Measurements from ENCODE around the gene TGIF1.

The TGIF1 gene

GRCh38 chr18:3498698-3499471, 48.9 kb downstream of the TGIF1 start:
- Histone ChIP-seq H3K9me2 (ENCODE audit: low read depth, low read length) (no peaks in the 10 kb centered on the region), H3K27me3 (ENCODE audit: insufficient read depth, low read length) (no peaks in the 10 kb centered on the region), H3K27ac (ENCODE audit: low read depth, low read length, poor library complexity, severe bottlenecking) (no peak overlapping the region), H3F3A (ENCODE audit: insufficient read depth, low read length) (no peaks in the 10 kb centered on the region), H3K9ac (ENCODE audit: low read length) (no peak overlapping the region), H3K4me3 (ENCODE audit: low read depth, low read length, poor library complexity, severe bottlenecking) (no peak overlapping the region), H3K9me3 (ENCODE audit: low read length) (no peaks in the 10 kb centered on the region), H3K4me1 (ENCODE audit: insufficient read depth, low read length, severe bottlenecking) (peaks cover 22% of the 10 kb centered on the region), H3K79me2 (ENCODE audit: insufficient read depth, low read length) (no peaks in the 10 kb centered on the region), H3K4me2 (ENCODE audit: low read length) (no peak overlapping the region), H4K20me1 (ENCODE audit: insufficient read depth, low read length) (no peaks in the 10 kb centered on the region), H3K36me3 (ENCODE audit: insufficient read depth, low read length) (no peaks in the 10 kb centered on the region; the same call in 1 of the 2 replicates), H2AFZ (ENCODE audit: low read length) (no peak overlapping the region)
- TF ChIP-seq EZH2 (IDR thresholded peaks at IDR 0.05; ENCODE audit: borderline replicate concordance, low read length) (no peak), CTCF (IDR thresholded peaks at IDR 0.05; ENCODE audit: low read length) (no peak)

GRCh38 chr18:3499501-3499900, 49.5 kb downstream of the TGIF1 start:
- H2AFZ ChIP-seq (ENCODE audit: low read length): no peak overlapping the region
- no peak for TF ChIP-seq CTCF (IDR thresholded peaks at IDR 0.05; ENCODE audit: low read length)
- no peak for TF ChIP-seq EZH2 (IDR thresholded peaks at IDR 0.05; ENCODE audit: borderline replicate concordance, low read length)
- H3K9ac ChIP-seq (ENCODE audit: low read length): no peak overlapping the region
- no peak overlapping the region for H3K4me3 ChIP-seq (ENCODE audit: low read depth, low read length, poor library complexity, severe bottlenecking)
- H3K9me3 ChIP-seq (ENCODE audit: low read length): no peaks in the 10 kb centered on the region
- H3K9me2 ChIP-seq (ENCODE audit: low read depth, low read length): no peaks in the 10 kb centered on the region
- no peak overlapping the region for H3K27ac ChIP-seq (ENCODE audit: low read depth, low read length, poor library complexity, severe bottlenecking)
- H3K36me3 ChIP-seq (ENCODE audit: insufficient read depth, low read length): no peaks in the 10 kb centered on the region; the same call in 1 of the 2 replicates
- peaks cover 19% of the 10 kb centered on the region for H3K4me1 ChIP-seq (ENCODE audit: insufficient read depth, low read length, severe bottlenecking)
- H4K20me1 ChIP-seq (ENCODE audit: insufficient read depth, low read length): no peaks in the 10 kb centered on the region
- no peaks in the 10 kb centered on the region for H3F3A ChIP-seq (ENCODE audit: insufficient read depth, low read length)
- H3K27me3 ChIP-seq (ENCODE audit: insufficient read depth, low read length): no peaks in the 10 kb centered on the region
- H3K4me2 ChIP-seq (ENCODE audit: low read length): no peak overlapping the region
- no peaks in the 10 kb centered on the region for H3K79me2 ChIP-seq (ENCODE audit: insufficient read depth, low read length)

GRCh38 chr18:3500016-3500415, 50.0 kb downstream of the TGIF1 start:
- H3K9ac ChIP-seq (ENCODE audit: low read length): no peak overlapping the region
- H3K9me2 ChIP-seq (ENCODE audit: low read depth, low read length): no peaks in the 10 kb centered on the region
- no peak overlapping the region for H3K4me3 ChIP-seq (ENCODE audit: low read depth, low read length, poor library complexity, severe bottlenecking)
- no peaks in the 10 kb centered on the region for H3K27me3 ChIP-seq (ENCODE audit: insufficient read depth, low read length)
- peaks cover 19% of the 10 kb centered on the region for H3K4me1 ChIP-seq (ENCODE audit: insufficient read depth, low read length, severe bottlenecking)
- H3K9me3 ChIP-seq (ENCODE audit: low read length): no peaks in the 10 kb centered on the region
- H3K4me2 ChIP-seq (ENCODE audit: low read length): no peak overlapping the region
- no peaks in the 10 kb centered on the region for H4K20me1 ChIP-seq (ENCODE audit: insufficient read depth, low read length)
- no peak overlapping the region for H3K27ac ChIP-seq (ENCODE audit: low read depth, low read length, poor library complexity, severe bottlenecking)
- no peaks in the 10 kb centered on the region for H3F3A ChIP-seq (ENCODE audit: insufficient read depth, low read length)
- H3K36me3 ChIP-seq (ENCODE audit: insufficient read depth, low read length): no peaks in the 10 kb centered on the region; the same call in 1 of the 2 replicates
- H3K79me2 ChIP-seq (ENCODE audit: insufficient read depth, low read length): no peaks in the 10 kb centered on the region
- H2AFZ ChIP-seq (ENCODE audit: low read length): no peak overlapping the region
- no peak for TF ChIP-seq CTCF (IDR thresholded peaks at IDR 0.05; ENCODE audit: low read length)
- TF ChIP-seq EZH2 (IDR thresholded peaks at IDR 0.05; ENCODE audit: borderline replicate concordance, low read length): no peak

All from OCI-LY1 (cell line).